ENCODE results near the gene SCGB2B2. TPM values are rescaled to one million over a fixed set of nuclear protein-coding genes. Genes with fewer than 3 reads are reported as not detected.
A peak's percentile ranks its signal among the peaks of the same experiment; 100 is the strongest.

SCGB2B2 gene, protein sequence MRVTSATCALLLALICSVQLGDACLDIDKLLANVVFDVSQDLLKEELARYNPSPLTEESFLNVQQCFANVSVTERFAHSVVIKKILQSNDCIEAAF
- under 1 TPM in 2 of 4 donors, not detected in 2; 0.15 to 0.50 TPM for polyA plus RNA-seq
- long read RNA-seq, donor 1, partial matches to known transcripts, result 30 of 31 reads
- long read RNA-seq, donor 1, other reads (novel, unspliced or antisense), result 0 of 31 reads
- long read RNA-seq, donor 2, result 0 reads
- long read RNA-seq, donor 3, partial matches to known transcripts, result 10 of 10 reads
- long read RNA-seq, donor 3, other reads (novel, unspliced or antisense), result 0 of 10 reads
- long read RNA-seq, donor 4, result 0 reads
- long read RNA-seq, donor 5, result 0 reads
- long read RNA-seq, donor 6, partial matches to known transcripts, result 8 of 8 reads
- long read RNA-seq, donor 6, other reads (novel, unspliced or antisense), result 0 of 8 reads
- long read RNA-seq, donor 7, partial matches to known transcripts, result 53 of 66 reads
- long read RNA-seq, donor 7, other reads (novel, unspliced or antisense), result 13 of 66 reads
- long read RNA-seq, donor 8, result 0 reads
- long read RNA-seq, donor 9, result 0 reads
- long read RNA-seq, donor 10, partial matches to known transcripts, result 7 of 7 reads
- long read RNA-seq, donor 10, other reads (novel, unspliced or antisense), result 0 of 7 reads

DNA sequence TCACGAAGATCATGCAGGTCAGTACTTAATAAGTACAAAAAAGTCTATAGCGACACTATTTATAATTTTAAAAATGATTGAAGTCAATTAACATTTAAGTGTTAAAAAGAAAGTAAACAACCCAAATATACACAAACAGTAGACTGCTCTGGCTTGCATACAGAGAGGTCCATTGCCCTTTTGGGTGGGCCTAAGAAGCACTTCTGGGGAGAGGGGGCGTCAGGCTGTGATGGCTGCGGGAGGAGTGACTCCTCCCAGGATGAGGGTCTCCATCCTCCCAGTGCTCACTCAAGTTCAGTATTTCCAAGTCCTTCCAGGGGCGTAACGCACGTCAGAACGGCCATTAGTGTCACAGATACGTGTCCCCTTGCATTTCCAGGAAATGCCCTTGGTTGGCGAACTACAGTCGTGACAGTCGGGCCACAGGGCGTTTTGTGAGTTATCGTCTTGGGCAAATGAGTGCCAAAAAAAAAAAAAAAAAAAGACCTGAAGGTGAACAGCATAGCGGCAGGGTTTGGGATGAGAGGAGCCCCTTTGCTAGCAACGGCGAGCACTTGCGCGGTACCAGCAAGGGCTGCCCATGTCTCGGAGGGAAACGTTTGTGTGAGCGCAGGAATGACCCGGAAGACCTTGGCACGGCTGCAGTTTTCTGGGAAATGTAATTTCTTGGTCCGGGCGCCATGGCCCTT lies at the start of gene SCGB2B2:
Gene SCGB2B2, minus strand, starts transcription at position 463 of the 689 bp plus-strand sequence. CDS start 82,596 bp downstream, outside the sequence.
- peak within 1 kb of the TSS; percentile 95 to 100 (median 98) for H3K27ac ChIP-seq (ENCODE audit: low read depth in 1 of 3, low read length in 2 of 3)
- no peaks in the 10 kb centered on the region for H3K27me3 ChIP-seq (ENCODE audit: control insufficient read depth in 3 of 3, insufficient read depth in 3 of 3, low read length in 3 of 3)
- peak within 1 kb of the TSS; percentile 85 to 97 (median 90) for H3K4me3 ChIP-seq (ENCODE audit: low read depth in 1 of 3, low read length in 3 of 3)
- H3K9me3 ChIP-seq (ENCODE audit: control insufficient read depth in 2 of 2, insufficient read depth in 1 of 2, low read depth in 1 of 2, low read length in 1 of 2), result peaks cover 0 to 36% of the 10 kb centered on the region in 2 donors
- peaks cover 4 to 27% (median 7%) of the 10 kb centered on the region in 3 donors for H3K4me1 ChIP-seq (ENCODE audit: control insufficient read depth in 3 of 3, insufficient read depth in 2 of 3, low read depth in 1 of 3, low read length in 2 of 3)
- DNase-seq, result no peak
- no peak for FAIRE-seq
- WGBS, 3 donors, result 4 to 7% (median 6%) methylated on average over 26 of the region's 26 CpGs
- peaks cover 4 to 15% (median 9%) of the 10 kb centered on the region in 3 donors for H3K36me3 ChIP-seq (ENCODE audit: control insufficient read depth in 3 of 3, insufficient read depth in 2 of 3, low read depth in 1 of 3, low read length in 3 of 3)

DNA sequence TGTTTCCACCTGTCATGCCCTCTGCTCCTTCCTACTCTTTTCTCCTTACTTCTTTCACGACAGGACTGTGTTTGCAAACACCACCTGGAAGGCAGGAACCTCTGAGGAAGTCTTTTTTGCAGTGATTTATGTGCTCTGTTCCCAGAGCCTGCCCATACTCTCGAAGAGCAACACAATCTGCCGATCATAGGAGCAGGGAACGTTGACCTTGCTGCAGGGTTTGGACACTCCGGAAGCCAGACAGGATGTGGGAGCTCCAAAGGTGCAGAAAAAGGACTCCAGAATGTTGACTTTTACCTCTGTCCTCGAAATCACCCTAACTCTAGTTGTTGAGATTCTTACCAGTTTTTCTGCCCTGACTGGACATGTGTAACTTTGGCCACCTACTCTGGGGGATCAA lies 48.4 kb upstream of the SCGB2B2 start:
- 34 to 57% (median 45%) methylated on average over 6 of the region's 6 CpGs for WGBS, 3 donors
- H3K4me1 ChIP-seq (ENCODE audit: control insufficient read depth in 3 of 3, insufficient read depth in 2 of 3, low read depth in 1 of 3, low read length in 2 of 3), result no peaks in the 10 kb centered on the region
- no peak for DNase-seq
- no peak overlapping the region for H3K27ac ChIP-seq (ENCODE audit: low read depth in 1 of 3, low read length in 2 of 3)
- H3K36me3 ChIP-seq (ENCODE audit: control insufficient read depth in 3 of 3, insufficient read depth in 2 of 3, low read depth in 1 of 3, low read length in 3 of 3), result no peaks in the 10 kb centered on the region
- H3K27me3 ChIP-seq (ENCODE audit: control insufficient read depth in 3 of 3, insufficient read depth in 3 of 3, low read length in 3 of 3), result peaks cover 0 to 2% (median 0%) of the 10 kb centered on the region in 3 donors
- no peak for FAIRE-seq
- H3K4me3 ChIP-seq (ENCODE audit: low read depth in 1 of 3, low read length in 3 of 3), result no peak overlapping the region
- H3K9me3 ChIP-seq (ENCODE audit: control insufficient read depth in 2 of 2, insufficient read depth in 1 of 2, low read depth in 1 of 2, low read length in 1 of 2), result no peaks in the 10 kb centered on the region

DNA sequence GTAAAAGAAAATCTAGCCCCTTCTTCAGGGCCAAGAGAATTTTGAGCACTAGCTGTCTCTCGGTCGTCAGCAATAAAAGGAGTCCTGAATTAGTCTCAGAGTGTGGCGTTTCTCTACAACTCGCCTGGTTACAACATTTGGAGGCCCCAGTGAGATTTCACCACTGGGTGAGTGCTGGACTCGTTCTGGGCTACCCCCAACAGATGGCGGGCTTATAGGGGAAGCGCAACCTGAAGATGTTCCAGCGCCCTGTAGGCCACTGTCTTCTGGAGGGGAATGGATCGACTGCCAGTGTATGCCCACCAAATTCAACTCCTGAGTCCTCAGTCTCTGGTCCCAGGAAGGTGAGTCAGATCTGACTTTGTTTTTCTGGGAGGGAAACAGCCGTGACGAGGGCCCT lies 45.4 kb upstream of the SCGB2B2 start:
- FAIRE-seq (no peak), DNase-seq (no peak)
- Histone ChIP-seq H3K27ac (ENCODE audit: low read depth in 1 of 3, low read length in 2 of 3) (no peak overlapping the region), H3K9me3 (ENCODE audit: control insufficient read depth in 2 of 2, insufficient read depth in 1 of 2, low read depth in 1 of 2, low read length in 1 of 2) (no peaks in the 10 kb centered on the region), H3K36me3 (ENCODE audit: control insufficient read depth in 3 of 3, insufficient read depth in 2 of 3, low read depth in 1 of 3, low read length in 3 of 3) (no peaks in the 10 kb centered on the region), H3K27me3 (ENCODE audit: control insufficient read depth in 3 of 3, insufficient read depth in 3 of 3, low read length in 3 of 3) (no peaks in the 10 kb centered on the region), H3K4me3 (ENCODE audit: low read depth in 1 of 3, low read length in 3 of 3) (no peak overlapping the region), H3K4me1 (ENCODE audit: control insufficient read depth in 3 of 3, insufficient read depth in 2 of 3, low read depth in 1 of 3, low read length in 2 of 3) (no peaks in the 10 kb centered on the region)
- 50 to 69% (median 59%) methylated on average over 11 of the region's 11 CpGs for WGBS, 3 donors

DNA sequence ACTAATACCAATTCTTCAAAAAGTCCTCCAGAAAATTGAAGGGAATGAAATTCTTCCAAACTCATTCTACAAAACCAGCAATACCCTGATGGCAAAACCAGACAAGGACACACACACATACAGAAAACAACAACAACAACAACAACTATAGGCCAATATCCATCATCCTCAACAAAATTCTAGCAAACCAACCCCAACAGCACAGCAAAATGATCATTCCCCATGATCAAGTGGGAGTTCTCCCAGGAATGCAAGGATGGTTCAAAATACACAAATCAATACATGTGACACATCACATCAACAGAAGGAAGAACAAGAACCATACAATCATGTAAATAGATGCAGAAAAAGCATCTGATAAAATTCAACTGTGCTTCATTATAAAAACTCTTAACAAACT lies 38.4 kb upstream of the SCGB2B2 start:
- Histone ChIP-seq H3K27ac (ENCODE audit: low read depth in 1 of 3, low read length in 2 of 3) (no peak overlapping the region), H3K4me1 (ENCODE audit: control insufficient read depth in 3 of 3, insufficient read depth in 2 of 3, low read depth in 1 of 3, low read length in 2 of 3) (no peaks in the 10 kb centered on the region), H3K27me3 (ENCODE audit: control insufficient read depth in 3 of 3, insufficient read depth in 3 of 3, low read length in 3 of 3) (no peaks in the 10 kb centered on the region), H3K9me3 (ENCODE audit: control insufficient read depth in 2 of 2, insufficient read depth in 1 of 2, low read depth in 1 of 2, low read length in 1 of 2) (peaks cover 0 to 24% of the 10 kb centered on the region in 2 donors), H3K4me3 (ENCODE audit: low read depth in 1 of 3, low read length in 3 of 3) (no peak overlapping the region), H3K36me3 (ENCODE audit: control insufficient read depth in 3 of 3, insufficient read depth in 2 of 3, low read depth in 1 of 3, low read length in 3 of 3) (no peaks in the 10 kb centered on the region)
- FAIRE-seq (no peak), DNase-seq (no peak)

DNA sequence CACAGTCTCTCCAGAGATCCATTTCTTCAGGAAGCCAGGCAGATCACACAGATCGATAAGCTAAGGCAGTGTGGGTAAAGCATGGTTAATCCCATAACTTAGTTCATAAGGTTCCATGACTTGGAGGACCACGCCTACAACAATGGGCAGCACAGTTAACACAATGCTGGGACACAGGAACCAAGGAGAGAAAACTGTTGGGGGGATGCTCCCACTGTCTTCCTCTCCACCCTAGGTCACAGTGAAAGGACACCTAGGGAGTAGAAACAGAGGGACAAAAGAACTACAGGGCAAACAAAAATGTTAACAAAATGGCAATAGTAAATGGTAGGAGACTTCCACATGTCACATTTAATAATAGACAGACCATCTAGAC lies 36.3 kb upstream of the SCGB2B2 start:
- WGBS, 3 donors, result 77 to 89% (median 84%) methylated on average over 2 of the region's 2 CpGs
- DNase-seq (peak in 1 of 2 donors; percentile 18), FAIRE-seq (no peak)
- Histone ChIP-seq H3K27me3 (ENCODE audit: control insufficient read depth in 3 of 3, insufficient read depth in 3 of 3, low read length in 3 of 3) (no peaks in the 10 kb centered on the region), H3K27ac (ENCODE audit: low read depth in 1 of 3, low read length in 2 of 3) (no peak overlapping the region), H3K36me3 (ENCODE audit: control insufficient read depth in 3 of 3, insufficient read depth in 2 of 3, low read depth in 1 of 3, low read length in 3 of 3) (no peaks in the 10 kb centered on the region), H3K4me1 (ENCODE audit: control insufficient read depth in 3 of 3, insufficient read depth in 2 of 3, low read depth in 1 of 3, low read length in 2 of 3) (no peaks in the 10 kb centered on the region), H3K4me3 (ENCODE audit: low read depth in 1 of 3, low read length in 3 of 3) (no peak overlapping the region), H3K9me3 (ENCODE audit: control insufficient read depth in 2 of 2, insufficient read depth in 1 of 2, low read depth in 1 of 2, low read length in 1 of 2) (peaks cover 0 to 30% of the 10 kb centered on the region in 2 donors)

DNA sequence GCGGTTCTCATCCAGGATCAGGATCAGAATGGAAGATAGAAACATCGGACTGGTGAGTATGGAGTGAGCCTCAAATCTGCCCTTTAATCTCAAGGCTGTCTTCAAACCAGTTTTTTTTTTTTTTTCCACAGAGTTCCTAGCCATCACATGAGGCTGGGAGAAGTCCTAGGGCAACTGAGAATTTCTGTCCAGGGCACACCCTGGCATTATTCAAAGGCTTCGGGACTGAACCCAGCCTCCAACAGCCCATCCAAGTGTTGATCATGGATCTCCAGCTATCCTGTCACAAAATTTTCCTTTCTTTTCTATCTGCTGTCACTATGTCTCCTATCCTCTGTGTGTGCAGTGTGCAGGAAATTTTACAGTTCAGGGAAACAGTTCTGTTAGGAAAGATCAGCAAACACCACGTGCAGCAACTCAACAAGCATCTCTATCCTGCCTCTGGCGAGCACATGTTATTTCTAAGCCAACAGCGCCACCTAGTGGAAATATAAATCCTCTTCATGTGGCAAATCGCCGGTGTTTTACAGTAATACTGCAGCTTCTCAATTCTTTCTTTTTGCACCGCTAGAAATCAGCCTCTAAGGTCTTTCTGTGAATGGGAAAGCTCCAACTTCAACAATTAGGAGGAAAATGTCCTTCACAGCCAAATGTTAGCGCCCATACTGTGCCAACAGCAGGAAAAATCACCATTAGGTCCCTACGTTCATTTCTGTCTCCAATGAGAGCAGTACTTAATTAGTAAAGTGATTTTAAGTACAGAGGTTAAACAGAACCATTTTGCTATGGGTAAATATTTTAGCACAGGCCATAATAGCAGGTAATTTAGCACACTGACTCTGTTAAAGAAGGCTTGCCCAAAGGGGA lies 35.7 kb upstream of the SCGB2B2 start:
- Histone ChIP-seq H3K4me1 (ENCODE audit: control insufficient read depth in 3 of 3, insufficient read depth in 2 of 3, low read depth in 1 of 3, low read length in 2 of 3) (no peaks in the 10 kb centered on the region), H3K27me3 (ENCODE audit: control insufficient read depth in 3 of 3, insufficient read depth in 3 of 3, low read length in 3 of 3) (peaks cover 0 to under 1% (median 0%) of the 10 kb centered on the region in 3 donors), H3K27ac (ENCODE audit: low read depth in 1 of 3, low read length in 2 of 3) (no peak overlapping the region), H3K9me3 (ENCODE audit: control insufficient read depth in 2 of 2, insufficient read depth in 1 of 2, low read depth in 1 of 2, low read length in 1 of 2) (peaks cover 0 to 32% of the 10 kb centered on the region in 2 donors), H3K36me3 (ENCODE audit: control insufficient read depth in 3 of 3, insufficient read depth in 2 of 3, low read depth in 1 of 3, low read length in 3 of 3) (no peaks in the 10 kb centered on the region), H3K4me3 (ENCODE audit: low read depth in 1 of 3, low read length in 3 of 3) (no peak overlapping the region)
- DNase-seq (peak; percentile 77 to 81), FAIRE-seq (no peak)
- WGBS, 3 donors, result 36 to 38% (median 37%) methylated on average over 11 of the region's 11 CpGs

DNA sequence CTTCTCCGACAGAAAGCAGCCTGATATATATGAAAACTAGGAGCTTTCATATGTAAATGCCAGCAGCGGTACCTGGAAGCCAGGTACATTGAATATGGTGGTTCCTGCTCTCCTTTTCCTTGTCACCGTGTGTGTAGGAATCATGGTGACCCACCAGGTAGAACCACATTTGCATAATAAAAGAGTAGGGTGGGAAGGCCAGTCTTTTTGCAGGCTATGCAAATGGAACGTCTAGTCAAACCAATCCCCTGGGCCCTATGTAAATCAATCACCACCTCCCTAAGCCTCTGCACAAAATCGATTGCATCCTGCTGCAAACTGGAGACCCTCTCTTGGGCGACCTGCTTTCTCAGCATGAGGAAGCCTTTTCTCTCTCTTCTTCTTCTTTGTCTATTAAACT lies 34.9 kb upstream of the SCGB2B2 start:
- Histone ChIP-seq H3K4me1 (ENCODE audit: control insufficient read depth in 3 of 3, insufficient read depth in 2 of 3, low read depth in 1 of 3, low read length in 2 of 3) (no peaks in the 10 kb centered on the region), H3K4me3 (ENCODE audit: low read depth in 1 of 3, low read length in 3 of 3) (no peak overlapping the region), H3K27ac (ENCODE audit: low read depth in 1 of 3, low read length in 2 of 3) (no peak overlapping the region), H3K36me3 (ENCODE audit: control insufficient read depth in 3 of 3, insufficient read depth in 2 of 3, low read depth in 1 of 3, low read length in 3 of 3) (no peaks in the 10 kb centered on the region), H3K9me3 (ENCODE audit: control insufficient read depth in 2 of 2, insufficient read depth in 1 of 2, low read depth in 1 of 2, low read length in 1 of 2) (peaks cover 0 to 37% of the 10 kb centered on the region in 2 donors), H3K27me3 (ENCODE audit: control insufficient read depth in 3 of 3, insufficient read depth in 3 of 3, low read length in 3 of 3) (peaks cover 0 to 3% (median 0%) of the 10 kb centered on the region in 3 donors)
- WGBS, 3 donors, result 69 to 77% (median 73%) methylated on average over 6 of the region's 6 CpGs
- FAIRE-seq (no peak), DNase-seq (no peak)

DNA sequence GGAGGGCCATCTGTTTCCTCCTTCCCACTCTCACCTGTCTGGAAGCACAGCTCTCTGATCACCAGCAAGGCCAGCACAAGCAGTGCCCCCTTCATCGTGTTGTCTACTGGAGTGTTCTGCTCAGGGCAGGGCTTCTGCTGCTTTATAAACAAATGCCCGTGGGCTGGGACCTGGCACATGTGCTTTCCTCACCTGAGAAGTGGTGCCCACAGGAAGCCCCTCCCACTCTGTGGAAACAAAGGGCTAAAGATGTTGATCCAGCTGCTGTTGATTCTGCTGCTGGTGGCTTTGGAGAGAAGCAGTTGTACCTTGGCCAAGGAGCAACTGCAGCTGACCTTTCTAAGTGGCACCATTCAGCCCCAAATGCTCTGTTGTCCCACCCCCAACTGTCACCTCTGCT lies 30.7 kb upstream of the SCGB2B2 start:
- Histone ChIP-seq H3K4me1 (ENCODE audit: control insufficient read depth in 3 of 3, insufficient read depth in 2 of 3, low read depth in 1 of 3, low read length in 2 of 3) (no peaks in the 10 kb centered on the region), H3K27ac (ENCODE audit: low read depth in 1 of 3, low read length in 2 of 3) (no peak overlapping the region), H3K9me3 (ENCODE audit: control insufficient read depth in 2 of 2, insufficient read depth in 1 of 2, low read depth in 1 of 2, low read length in 1 of 2) (peaks cover 0 to 23% of the 10 kb centered on the region in 2 donors), H3K27me3 (ENCODE audit: control insufficient read depth in 3 of 3, insufficient read depth in 3 of 3, low read length in 3 of 3) (peaks cover 0 to 3% (median 0%) of the 10 kb centered on the region in 3 donors), H3K4me3 (ENCODE audit: low read depth in 1 of 3, low read length in 3 of 3) (no peak overlapping the region), H3K36me3 (ENCODE audit: control insufficient read depth in 3 of 3, insufficient read depth in 2 of 3, low read depth in 1 of 3, low read length in 3 of 3) (no peaks in the 10 kb centered on the region)
- 51 to 62% (median 52%) methylated on average over 2 of the region's 2 CpGs for WGBS, 3 donors
- FAIRE-seq, result no peak
- no peak for DNase-seq

All from small intestine (tissue), 16 donors.